GM12801 (cell line): ENCODE data around the gene RHOBTB3.

Source experiments
- CTCF ChIP-seq: IDR thresholded peaks from one replicate; pipeline ENCODE4 v1.5.1; 2011; ENCODE audit warnings: control low read depth; ENCODE audit not compliant: insufficient read length; ENCODE audit errors: extremely low read depth

Gene RHOBTB3

GRCh38 chr5:95697781-95698681 is 33.1 kb upstream of the RHOBTB3 start:
- no peak for TF ChIP-seq CTCF

- TF ChIP-seq CTCF = no peak
Measured at GRCh38 chr5:95699337-95699736, 31.8 kb upstream of the RHOBTB3 start.

DNA sequence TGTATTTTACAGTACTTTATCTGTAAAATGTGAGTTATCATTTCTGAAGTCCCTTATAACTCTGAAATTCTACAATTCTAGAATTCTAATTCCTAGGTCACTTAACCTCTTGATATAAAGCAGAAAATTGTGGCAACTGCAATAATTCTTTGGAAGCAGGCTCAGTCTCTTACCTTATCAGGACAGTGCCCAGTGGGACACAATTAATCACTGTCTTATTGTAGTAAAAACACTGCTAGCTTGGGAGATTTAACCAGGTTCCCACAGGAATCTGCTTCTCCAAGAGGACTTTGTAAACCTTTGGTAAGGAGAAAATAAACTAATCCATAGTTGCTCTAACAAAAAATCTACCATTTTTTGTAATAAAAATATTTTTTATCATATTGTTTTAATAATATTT is 30.1 kb upstream of the RHOBTB3 start:
- TF ChIP-seq CTCF = no peak

- no peak for TF ChIP-seq CTCF
Measured at GRCh38 chr5:95704150-95704549, 27.0 kb upstream of the RHOBTB3 start.

DNA sequence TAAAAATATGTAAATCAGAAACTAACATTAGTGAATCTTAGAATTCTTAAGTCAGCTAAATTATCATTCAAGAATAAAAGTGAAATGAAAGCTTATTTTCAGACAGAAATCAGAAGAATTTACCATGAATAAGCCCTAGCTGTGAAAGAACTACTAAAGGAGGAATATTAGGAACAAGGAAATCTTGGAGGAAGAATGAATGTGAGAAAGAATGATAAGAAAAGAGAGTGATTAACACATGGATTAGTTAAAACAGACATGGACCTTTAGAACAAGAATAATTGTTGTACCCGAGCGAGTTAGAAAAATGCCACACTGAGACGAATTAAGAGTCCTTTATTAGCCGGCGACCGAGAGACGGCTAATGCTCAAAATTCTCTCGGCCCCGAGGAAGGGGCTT is 24.1 kb upstream of the RHOBTB3 start:
- TF ChIP-seq CTCF = no peak

DNA sequence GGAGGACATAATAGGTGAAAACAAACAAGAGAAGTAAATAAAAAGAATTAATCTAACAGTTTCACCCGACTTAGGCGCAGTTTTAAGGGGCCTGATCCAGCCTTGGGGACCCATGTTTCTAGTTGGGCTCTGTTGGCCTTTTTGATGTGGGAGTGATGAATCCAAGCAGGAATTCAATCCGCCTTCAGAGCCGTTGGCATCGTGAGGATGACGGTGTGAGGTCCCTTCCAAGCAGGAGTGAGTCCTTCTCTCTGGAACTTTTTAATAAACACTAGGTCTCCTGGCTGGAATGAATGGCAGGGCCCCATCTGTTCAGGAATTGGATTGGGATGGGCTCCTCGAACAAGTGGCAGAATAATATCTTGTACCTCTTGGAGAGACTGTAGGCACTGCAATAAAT is 22.3 kb upstream of the RHOBTB3 start:
- no peak for TF ChIP-seq CTCF

GRCh38 chr5:95709967-95710650 is 21.0 kb upstream of the RHOBTB3 start:
- no peak for TF ChIP-seq CTCF
